ENCODE measurements around the gene GCSH. TPM values are rescaled to one million over a fixed set of nuclear protein-coding genes. Genes with fewer than 3 reads are reported as not detected.

GCSH gene
- total RNA-seq, 1 experiment from 2014 or later, result 44.5 TPM

Other genes starting within 250 kb of the GCSH start
- gene CMC2, start 89.5 kb downstream of the GCSH start, total RNA-seq (2014; rRNA removed; shearing (Covaris generic); ENCODE audit: low replicate concordance), result 69.6 and 184 TPM in 2 replicates
- gene CENPN, start 89.2 kb downstream of the GCSH start, total RNA-seq (2014; rRNA removed; shearing (Covaris generic); ENCODE audit: low replicate concordance), result 68.7 and 88.9 TPM in 2 replicates
- 15.1 and 27.0 TPM in 2 replicates for gene ATMIN, start 60.6 kb downstream of the GCSH start, total RNA-seq (2014; rRNA removed; shearing (Covaris generic); ENCODE audit: low replicate concordance)
- 0.07 TPM in 1 of 2 replicates, not detected in the other for gene C16orf46, start 19.2 kb downstream of the GCSH start, total RNA-seq (2014; rRNA removed; shearing (Covaris generic); ENCODE audit: low replicate concordance)
- gene BCO1, start 142.3 kb upstream of the GCSH start, total RNA-seq (2014; rRNA removed; shearing (Covaris generic); ENCODE audit: low replicate concordance), result not detected in 2 replicates
- 1.9 and 2.5 TPM in 2 replicates for gene GAN, start 218.6 kb upstream of the GCSH start, total RNA-seq (2014; rRNA removed; shearing (Covaris generic); ENCODE audit: low replicate concordance)